Colonic mucosa (tissue), 4 donors: Measurements from ENCODE around the gene MED13L. TPM values are rescaled to one million over a fixed set of nuclear protein-coding genes. Genes with fewer than 3 reads are reported as not detected.

Source experiments
- DNase-seq: peaks from one replicate; pipeline ENCODE4 v3.0.0-alpha.2; 2020
- H3K27ac ChIP-seq: fragments of 200-600 bp; one replicate; pipeline ENCODE4 v1.8.0; 2021
- H3K27me3 ChIP-seq: fragments of 200-600 bp; one replicate; pipeline ENCODE4 v1.8.0; 2021
- H3K36me3 ChIP-seq: fragments of 200-600 bp; one replicate; pipeline ENCODE4 v1.8.0; 2021
- H3K4me1 ChIP-seq: fragments of 200-600 bp; one replicate; pipeline ENCODE4 v1.8.0; 2021; ENCODE audit warnings: mild to moderate bottlenecking
- H3K4me3 ChIP-seq: fragments of 200-600 bp; one replicate; pipeline ENCODE4 v1.8.0; 2021
- H3K9ac ChIP-seq, 2 donors: one replicate each; pipeline ENCODE4 v1.7.0; 2013; ENCODE audit warnings: control low read depth in 2 of 2, low read depth in 2 of 2, low read length in 2 of 2
- H3K9me3 ChIP-seq: fragments of 200-600 bp; one replicate; pipeline ENCODE4 v1.8.0; 2021
- intact Hi-C: fragments of 100-400 bp; cut with DNase I; formaldehyde crosslinking; loops from one replicate; pipeline ENCODE4 v1.14.1; 2022
- total RNA-seq, 2 donors: library from RNA; stranded (reverse); fragmentation: NEBNext Ultra II Directional in 1 of 2; extraction: Animal tissue kit (Norgen Biotek cat#: 25700) in 1 of 2; gene quantifications; one replicate each; pipeline ENCODE4 v1.2.1, GENCODE V29; 2021
- TF ChIP-seq, protein P1 (sequence below): fragments of 200-600 bp; IDR thresholded peaks from one replicate; pipeline ENCODE4 v1.8.0; 2022; ENCODE audit warnings: antibody characterized with exemption, mild to moderate bottlenecking
- donor health status: healthy.
- donor health status: DM: no; HTN: no; CAD: no.
- donor health status: DM: no; HTN: no; CAD: no.

MED13L gene
- total RNA-seq, 2 donors from 2014 or later: 73.8 to 92.6 TPM

DNA sequence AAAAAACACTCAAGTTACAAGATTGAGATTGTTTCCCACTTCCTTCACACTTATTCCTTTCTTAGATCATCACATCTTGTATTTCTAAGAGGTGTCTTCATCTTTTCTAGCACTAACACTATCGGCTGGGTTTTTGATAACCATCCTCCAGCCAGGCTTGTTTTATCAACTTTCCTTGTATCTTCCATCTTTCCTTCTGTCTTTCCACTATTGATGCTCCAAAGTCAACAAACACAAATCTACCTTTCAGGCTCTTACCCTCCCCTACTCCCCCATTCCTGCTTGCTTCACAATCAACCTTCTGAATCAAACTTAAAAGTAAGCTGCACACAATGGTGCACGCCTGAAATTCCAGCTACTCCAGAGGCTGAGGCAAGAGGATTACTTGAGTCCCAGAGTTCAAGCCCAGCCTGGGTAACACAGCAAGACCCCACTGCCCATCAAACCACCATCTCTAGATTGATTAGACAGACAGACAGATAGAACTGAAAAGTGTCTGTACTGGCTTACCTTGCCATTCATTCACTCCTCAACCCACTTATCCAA is 12.9 kb downstream of the MED13L start:
- H3K4me1 ChIP-seq: peaks cover 5% of the 10 kb centered on the region
- H3K9ac ChIP-seq: no peak overlapping the region
- TF ChIP-seq, protein P1, sequence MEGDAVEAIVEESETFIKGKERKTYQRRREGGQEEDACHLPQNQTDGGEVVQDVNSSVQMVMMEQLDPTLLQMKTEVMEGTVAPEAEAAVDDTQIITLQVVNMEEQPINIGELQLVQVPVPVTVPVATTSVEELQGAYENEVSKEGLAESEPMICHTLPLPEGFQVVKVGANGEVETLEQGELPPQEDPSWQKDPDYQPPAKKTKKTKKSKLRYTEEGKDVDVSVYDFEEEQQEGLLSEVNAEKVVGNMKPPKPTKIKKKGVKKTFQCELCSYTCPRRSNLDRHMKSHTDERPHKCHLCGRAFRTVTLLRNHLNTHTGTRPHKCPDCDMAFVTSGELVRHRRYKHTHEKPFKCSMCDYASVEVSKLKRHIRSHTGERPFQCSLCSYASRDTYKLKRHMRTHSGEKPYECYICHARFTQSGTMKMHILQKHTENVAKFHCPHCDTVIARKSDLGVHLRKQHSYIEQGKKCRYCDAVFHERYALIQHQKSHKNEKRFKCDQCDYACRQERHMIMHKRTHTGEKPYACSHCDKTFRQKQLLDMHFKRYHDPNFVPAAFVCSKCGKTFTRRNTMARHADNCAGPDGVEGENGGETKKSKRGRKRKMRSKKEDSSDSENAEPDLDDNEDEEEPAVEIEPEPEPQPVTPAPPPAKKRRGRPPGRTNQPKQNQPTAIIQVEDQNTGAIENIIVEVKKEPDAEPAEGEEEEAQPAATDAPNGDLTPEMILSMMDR: no peak
- no peaks in the 10 kb centered on the region for H3K27me3 ChIP-seq
- no peak overlapping the region for H3K27ac ChIP-seq
- no peak overlapping the region for H3K4me3 ChIP-seq
- DNase-seq: no peak
- intact Hi-C loops: no loop called here
- H3K36me3 ChIP-seq: no peaks in the 10 kb centered on the region
- no peaks in the 10 kb centered on the region for H3K9me3 ChIP-seq

DNA sequence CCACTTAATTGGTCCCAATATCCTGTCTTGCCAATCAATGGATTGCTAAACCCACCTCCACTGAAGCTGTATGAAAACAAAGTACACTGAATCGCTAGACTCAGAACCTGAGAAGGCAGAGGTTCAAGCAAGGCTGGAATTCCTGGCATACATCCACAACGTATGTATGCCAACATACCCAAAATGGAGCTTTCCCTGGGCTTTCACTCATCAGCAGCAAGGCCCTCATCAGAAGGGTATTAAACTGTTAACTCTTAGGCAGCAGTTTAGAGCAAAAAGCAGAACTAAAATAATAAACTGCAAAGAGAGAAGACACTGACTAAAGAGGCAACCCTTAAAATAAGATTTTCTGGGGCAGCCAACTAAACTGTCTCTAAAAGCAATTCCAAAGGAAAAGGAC is 13.6 kb downstream of the MED13L start:
- Histone ChIP-seq H3K27me3 (no peaks in the 10 kb centered on the region), H3K4me1 (peaks cover 5% of the 10 kb centered on the region), H3K36me3 (no peaks in the 10 kb centered on the region), H3K4me3 (no peak overlapping the region), H3K9me3 (no peaks in the 10 kb centered on the region), H3K27ac (no peak overlapping the region), H3K9ac (no peak overlapping the region)
- no peak for DNase-seq
- TF ChIP-seq, protein P1: no peak
- intact Hi-C loops: no loop called here

DNA sequence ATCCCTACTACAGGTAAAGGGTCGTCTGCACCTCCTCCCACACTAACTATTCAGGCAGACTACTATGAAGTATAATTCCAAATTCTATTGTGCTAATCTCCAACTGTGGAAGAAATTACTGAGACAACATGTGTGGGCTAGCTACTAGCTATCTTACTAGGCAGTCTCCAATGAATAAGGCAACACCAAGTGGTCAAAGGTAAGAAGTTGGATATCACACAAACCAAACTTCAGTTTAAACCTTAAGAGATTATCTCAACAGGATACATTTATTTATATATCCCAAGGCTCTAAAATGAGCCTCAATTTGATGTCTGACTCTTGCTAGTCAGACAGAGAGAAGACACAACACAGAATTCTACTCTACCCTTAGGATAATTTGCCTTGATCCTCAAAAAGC is 14.1 kb downstream of the MED13L start:
- TF ChIP-seq, protein P1: no peak
- no peak overlapping the region for H3K4me3 ChIP-seq
- H3K27ac ChIP-seq: no peak overlapping the region
- intact Hi-C loops: no loop called here
- H3K4me1 ChIP-seq: peaks cover 5% of the 10 kb centered on the region
- no peaks in the 10 kb centered on the region for H3K36me3 ChIP-seq
- no peak overlapping the region for H3K9ac ChIP-seq
- no peak for DNase-seq
- H3K27me3 ChIP-seq: no peaks in the 10 kb centered on the region
- H3K9me3 ChIP-seq: no peaks in the 10 kb centered on the region

DNA sequence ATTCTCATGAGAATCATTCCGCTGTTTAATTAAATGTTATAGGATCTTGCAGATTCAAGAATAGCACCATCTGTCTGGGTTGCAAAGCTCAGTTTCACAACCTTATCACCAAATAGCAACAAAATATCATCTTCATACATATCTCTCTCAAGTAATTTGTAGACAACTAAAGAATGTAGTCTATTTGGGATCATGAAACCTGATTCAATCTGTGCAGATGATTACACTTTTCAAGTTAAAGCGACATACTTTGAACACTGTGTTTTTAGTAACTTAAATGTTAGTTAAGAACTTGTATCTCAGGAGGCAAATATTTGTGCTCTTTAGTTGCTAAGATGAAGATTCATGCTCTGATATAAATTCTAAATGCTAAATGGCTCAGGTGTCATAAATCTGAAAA is 14.8 kb downstream of the MED13L start:
- H3K9ac ChIP-seq: no peak overlapping the region
- H3K4me3 ChIP-seq: no peak overlapping the region
- peaks cover 8% of the 10 kb centered on the region for H3K4me1 ChIP-seq
- no peak for DNase-seq
- H3K27ac ChIP-seq: no peak overlapping the region
- H3K9me3 ChIP-seq: no peaks in the 10 kb centered on the region
- H3K27me3 ChIP-seq: no peaks in the 10 kb centered on the region
- intact Hi-C loops: no loop called here
- H3K36me3 ChIP-seq: no peaks in the 10 kb centered on the region
- TF ChIP-seq, protein P1: no peak

DNA sequence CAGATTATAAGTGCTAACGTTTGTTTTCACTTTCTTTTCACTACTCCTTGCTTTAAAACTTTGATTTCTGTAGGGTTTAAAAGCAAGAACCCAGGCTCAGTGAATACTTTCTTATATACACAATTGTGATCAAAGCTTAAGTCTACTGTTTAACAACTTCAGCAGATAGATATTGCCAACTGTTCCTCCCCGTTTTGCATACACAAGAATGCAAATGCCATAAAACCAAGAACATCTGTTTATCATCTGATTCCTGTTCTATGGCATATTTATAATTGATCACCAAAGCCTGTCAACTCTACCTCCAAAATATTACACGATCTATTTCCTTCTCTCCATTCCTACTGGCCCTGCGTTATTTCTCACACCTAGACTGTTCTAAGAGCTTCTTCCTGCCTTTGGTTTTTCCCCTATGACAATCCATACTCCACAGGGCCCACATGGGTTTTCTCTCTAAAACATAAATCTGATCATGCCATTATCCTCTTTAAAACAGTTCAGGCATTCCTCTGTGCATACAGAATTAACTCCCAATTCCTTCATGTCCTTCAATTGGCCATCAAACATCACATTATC is 15.9 kb downstream of the MED13L start:
- no peak overlapping the region for H3K27ac ChIP-seq
- no peaks in the 10 kb centered on the region for H3K9me3 ChIP-seq
- TF ChIP-seq, protein P1: no peak
- no peak for DNase-seq
- intact Hi-C loops: no loop called here
- H3K4me1 ChIP-seq: peaks cover 8% of the 10 kb centered on the region
- no peak overlapping the region for H3K9ac ChIP-seq
- H3K27me3 ChIP-seq: no peaks in the 10 kb centered on the region
- H3K36me3 ChIP-seq: no peaks in the 10 kb centered on the region
- H3K4me3 ChIP-seq: no peak overlapping the region
